GM12891 (cell line): ENCODE measurements around the gene APMAP.

Experiments used
- POLR2A ChIP-seq: IDR thresholded peaks from 2 replicates; pipeline ENCODE4 v1.6.1; 2011; ENCODE audit warnings: low read depth, low read length, control low read depth
- POLR2AphosphoS5 ChIP-seq: IDR thresholded peaks from 2 replicates; pipeline ENCODE4 v1.6.1; 2011; ENCODE audit warnings: low read depth, low read length, control low read depth
- TAF1 ChIP-seq: IDR thresholded peaks from 2 replicates; pipeline ENCODE4 v1.6.1; 2011; ENCODE audit warnings: low read depth, low read length, control low read depth

- TF ChIP-seq POLR2A (no peak), POLR2AphosphoS5 (no peak), TAF1 (no peak)
These were observed 14.0 kb upstream of the APMAP start for GRCh38 chr20:25006431-25007167.
